GM12874 (cell line): ENCODE measurements around the gene BNIP1.
A peak's percentile ranks its signal among the peaks of the same experiment; 100 is the strongest.

ENCODE experiments used
- CTCF ChIP-seq: IDR thresholded peaks from 2 replicates; pipeline ENCODE4 v1.5.1; 2011; ENCODE audit warnings: low read depth, mild to moderate bottlenecking, control low read depth, low read length, moderate library complexity; ENCODE audit not compliant: insufficient read depth

The BNIP1 gene

GRCh38 chr5:173202266-173202875 lies 58.0 kb downstream of the BNIP1 start:
- TF ChIP-seq CTCF = no peak

GRCh38 chr5:173204185-173204979 lies 60.1 kb downstream of the BNIP1 start:
- peak; percentile 44; the same call in 1 of the 2 replicates for TF ChIP-seq CTCF

GRCh38 chr5:173205916-173206315 lies 61.6 kb downstream of the BNIP1 start:
- no peak for TF ChIP-seq CTCF

- no peak for TF ChIP-seq CTCF
Measured at GRCh38 chr5:173208296-173208695, 64.0 kb downstream of the BNIP1 start.

GRCh38 chr5:173210877-173211276 lies 66.5 kb downstream of the BNIP1 start:
- TF ChIP-seq CTCF = no peak

- TF ChIP-seq CTCF = no peak
Measured at GRCh38 chr5:173211284-173211683, 67.0 kb downstream of the BNIP1 start.

GRCh38 chr5:173213236-173213933 lies 69.1 kb downstream of the BNIP1 start:
- no peak for TF ChIP-seq CTCF
